Neural cell (in vitro differentiated cells): ENCODE measurements around the gene BUD31. TPM values are rescaled to one million over a fixed set of nuclear protein-coding genes. Genes with fewer than 3 reads are reported as not detected.

Source experiments
- H2AFZ ChIP-seq: fragments of 200-600, 300-800 bp; sonication (generic), shearing (Covaris generic); 2 replicates; pipeline ENCODE4 v1.6.0; 2014; ENCODE audit warnings: low read depth, mild to moderate bottlenecking, antibody characterized with exemption, low read length, moderate library complexity
- H3F3A ChIP-seq: fragments of 200-600 bp; shearing (Covaris generic); 2 replicates; pipeline ENCODE4 v1.6.1; 2016; ENCODE audit warnings: mild to moderate bottlenecking, moderate library complexity, mixed read lengths, antibody characterized with exemption, low read length; ENCODE audit not compliant: insufficient read depth, poor library complexity, severe bottlenecking
- H3K27ac ChIP-seq: fragments of 200-600, 300-800 bp; sonication (generic), shearing (Covaris generic); 2 replicates; pipeline ENCODE4 v1.5.1; 2014; ENCODE audit warnings: mild to moderate bottlenecking, low read length, moderate library complexity
- H3K27me3 ChIP-seq: fragments of 300-800, 200-600 bp; sonication (generic), shearing (Covaris generic); 2 replicates; pipeline ENCODE4 v1.6.0; 2014; ENCODE audit warnings: mild to moderate bottlenecking, low read depth, low read length, moderate library complexity; ENCODE audit not compliant: insufficient read depth
- H3K36me3 ChIP-seq: fragments of 300-800, 200-600 bp; sonication (generic), shearing (Covaris generic); 2 replicates; pipeline ENCODE4 v1.5.1; 2014; ENCODE audit warnings: mild to moderate bottlenecking, antibody characterized with exemption, low read length, moderate library complexity; ENCODE audit not compliant: insufficient read depth
- H3K4me2 ChIP-seq: fragments of 300-800, 200-600 bp; sonication (generic), shearing (Covaris generic); 2 replicates; pipeline ENCODE4 v1.6.0; 2014; ENCODE audit warnings: mild to moderate bottlenecking, low read length
- H3K4me3 ChIP-seq: fragments of 300-800, 200-600 bp; sonication (generic), shearing (Covaris generic); 2 replicates; pipeline ENCODE4 v1.5.1; 2014; ENCODE audit warnings: mild to moderate bottlenecking, low read length, moderate library complexity
- H3K79me2 ChIP-seq: fragments of 200-600 bp; shearing (Covaris generic); replicated peaks from 2 replicates; pipeline ENCODE4 v1.6.0; 2014; ENCODE audit warnings: mild to moderate bottlenecking, low read length, moderate library complexity; ENCODE audit not compliant: insufficient read depth
- H3K9ac ChIP-seq: fragments of 300-800, 200-600 bp; sonication (generic), shearing (Covaris generic); 2 replicates; pipeline ENCODE4 v1.6.1; 2016; ENCODE audit warnings: mild to moderate bottlenecking, low read length, mixed read lengths
- H3K9me2 ChIP-seq: fragments of 200-600 bp; shearing (Covaris generic); 2 replicates; pipeline ENCODE4 v1.6.1; 2016; ENCODE audit warnings: mild to moderate bottlenecking, low read length, mixed read lengths; ENCODE audit not compliant: insufficient read depth
- H3K9me3 ChIP-seq: fragments of 200-600, 300-800 bp; sonication (generic), shearing (Covaris generic); 2 replicates; pipeline ENCODE4 v1.6.1; 2016; ENCODE audit warnings: mild to moderate bottlenecking, mixed run types, low read length, moderate library complexity, mixed read lengths
- H4K20me1 ChIP-seq: fragments of 200-600 bp; shearing (Covaris generic); 2 replicates; pipeline ENCODE4 v1.6.1; 2016; ENCODE audit warnings: mild to moderate bottlenecking, mixed run types; ENCODE audit not compliant: insufficient read depth
- EZH2 ChIP-seq: fragments of 200-600, 300-800 bp; shearing (Covaris generic), sonication (generic); IDR thresholded peaks from 2 replicates; pipeline ENCODE4 v1.6.1; 2014; ENCODE audit warnings: antibody characterized with exemption, low read length, borderline replicate concordance, mild to moderate bottlenecking; ENCODE audit not compliant: insufficient read depth, poor library complexity, severe bottlenecking
- MXI1 ChIP-seq: fragments of 450-650 bp; conservative IDR thresholded peaks from 2 replicates; pipeline ENCODE4 v1.6.1; 2014; ENCODE audit warnings: antibody characterized with exemption, mild to moderate bottlenecking; ENCODE audit not compliant: poor library complexity, severe bottlenecking
- POLR2AphosphoS5 ChIP-seq: IDR thresholded peaks from 2 replicates; pipeline ENCODE4 v1.6.1; 2012
- RAD21 ChIP-seq: fragments of 450-650 bp; conservative IDR thresholded peaks from 2 replicates; pipeline ENCODE4 v1.6.1; 2014; ENCODE audit warnings: antibody characterized with exemption, mild to moderate bottlenecking, moderate library complexity
- SMC3 ChIP-seq: fragments of 450-650 bp; conservative IDR thresholded peaks from 2 replicates; pipeline ENCODE4 v1.6.1; 2014; ENCODE audit warnings: antibody characterized with exemption, mild to moderate bottlenecking, moderate library complexity; ENCODE audit not compliant: poor library complexity
- TAF1 ChIP-seq: IDR thresholded peaks from 2 replicates; pipeline ENCODE4 v1.6.1; 2012; ENCODE audit warnings: low read depth
- polyA plus RNA-seq: library from polyadenylated mRNA; depleted of rRNA; stranded (reverse); fragments of >200 nt; gene quantifications from 2 replicates; pipeline ENCODE4 v1.2.3, GENCODE V29; 2014
- TF ChIP-seq, protein P1 (sequence below): fragments of 450-650 bp; IDR thresholded peaks from 2 replicates; pipeline ENCODE4 v1.5.1; 2014; ENCODE audit warnings: antibody characterized with exemption, mild to moderate bottlenecking, moderate library complexity; ENCODE audit not compliant: poor library complexity, severe bottlenecking
- TF ChIP-seq, protein P2 (sequence below): IDR thresholded peaks from 2 replicates; pipeline ENCODE4 v1.6.1; 2012; ENCODE audit warnings: borderline replicate concordance

BUD31 gene
- polyA plus RNA-seq, 1 donor from 2014 or later, result 251 TPM

DNA sequence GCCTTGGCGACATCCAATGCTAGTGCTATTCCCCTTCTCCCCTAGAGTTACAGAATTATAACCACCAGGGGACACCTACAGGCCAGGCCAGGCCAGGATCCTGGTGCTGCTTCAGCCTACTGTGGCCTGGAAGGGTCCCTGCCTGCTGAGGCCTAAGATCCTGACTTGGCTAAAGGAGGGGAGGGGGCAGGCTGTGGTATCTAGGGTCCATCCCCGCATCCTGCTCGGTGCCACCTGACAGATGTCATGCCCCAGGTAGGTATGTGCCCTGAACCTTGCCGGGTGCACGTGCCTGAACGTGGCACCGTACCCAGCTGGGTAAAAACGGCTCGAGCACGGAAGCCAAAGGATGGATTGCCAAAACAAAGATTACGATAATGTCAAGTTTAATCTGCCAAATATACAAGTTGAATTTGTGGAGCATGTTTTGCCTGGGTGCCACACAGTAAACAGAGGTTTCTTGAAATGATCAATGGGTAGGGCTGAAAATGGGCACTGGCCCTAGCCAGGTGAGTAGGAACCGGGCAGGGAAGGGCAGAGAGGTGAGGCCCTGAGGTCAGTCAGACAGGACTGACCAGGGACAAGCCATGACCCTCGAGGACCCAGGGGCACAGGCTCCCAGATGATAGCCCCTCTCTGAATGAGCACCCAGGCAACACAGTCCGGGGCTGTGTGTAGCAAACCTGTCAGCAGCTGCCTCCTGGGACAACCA lies 13.0 kb upstream of the BUD31 start:
- H3K27ac ChIP-seq, result no peak overlapping the region
- H4K20me1 ChIP-seq, result no peaks in the 10 kb centered on the region

DNA sequence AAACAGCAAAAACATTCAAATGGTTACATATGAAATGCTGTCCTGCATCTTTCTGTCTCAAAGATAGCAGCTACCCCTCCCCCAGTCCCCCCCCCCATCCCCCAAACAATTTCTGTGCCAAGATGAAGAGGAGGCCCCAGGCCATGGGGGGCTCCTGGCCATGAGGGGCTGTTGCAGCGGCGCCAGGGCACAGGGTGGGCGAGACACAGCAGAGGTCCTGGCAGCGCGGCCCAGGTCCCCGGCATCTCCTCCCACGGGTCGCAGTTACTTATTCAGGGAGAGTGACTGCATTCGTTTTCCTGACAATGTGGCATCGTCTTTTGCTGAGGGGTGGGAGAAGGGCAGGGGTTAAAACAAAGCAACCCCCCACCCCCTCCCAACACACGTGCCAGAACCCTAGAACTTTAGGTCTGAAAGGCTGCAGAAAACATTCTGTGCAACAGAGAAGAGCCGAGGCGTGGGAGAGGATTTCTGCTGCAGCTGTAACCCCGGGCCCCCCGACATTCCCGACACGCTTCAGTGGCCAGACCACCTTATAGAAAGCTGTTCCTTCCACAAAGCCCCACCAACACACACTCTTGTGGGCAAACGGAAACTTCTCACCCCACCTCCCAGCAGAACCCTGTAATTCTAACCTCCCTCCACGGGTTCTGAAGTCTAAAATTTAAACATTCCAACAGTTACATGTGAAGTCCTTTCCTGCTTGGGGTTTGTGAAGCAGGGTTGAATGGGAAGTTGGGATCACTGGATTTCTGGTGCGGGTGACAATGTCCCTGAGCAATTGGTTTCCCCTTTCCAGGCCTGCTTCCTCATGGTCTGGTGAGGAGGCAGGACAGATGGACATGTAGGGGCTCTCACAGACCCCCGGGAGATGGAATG lies 12.1 kb upstream of the BUD31 start:
- no peak overlapping the region for H3K9ac ChIP-seq
- TF ChIP-seq POLR2AphosphoS5 (no peak), MXI1 (no peak), RAD21 (no peak), EZH2 (no peak), SMC3 (no peak), TAF1 (no peak)
- TF ChIP-seq, protein P1, sequence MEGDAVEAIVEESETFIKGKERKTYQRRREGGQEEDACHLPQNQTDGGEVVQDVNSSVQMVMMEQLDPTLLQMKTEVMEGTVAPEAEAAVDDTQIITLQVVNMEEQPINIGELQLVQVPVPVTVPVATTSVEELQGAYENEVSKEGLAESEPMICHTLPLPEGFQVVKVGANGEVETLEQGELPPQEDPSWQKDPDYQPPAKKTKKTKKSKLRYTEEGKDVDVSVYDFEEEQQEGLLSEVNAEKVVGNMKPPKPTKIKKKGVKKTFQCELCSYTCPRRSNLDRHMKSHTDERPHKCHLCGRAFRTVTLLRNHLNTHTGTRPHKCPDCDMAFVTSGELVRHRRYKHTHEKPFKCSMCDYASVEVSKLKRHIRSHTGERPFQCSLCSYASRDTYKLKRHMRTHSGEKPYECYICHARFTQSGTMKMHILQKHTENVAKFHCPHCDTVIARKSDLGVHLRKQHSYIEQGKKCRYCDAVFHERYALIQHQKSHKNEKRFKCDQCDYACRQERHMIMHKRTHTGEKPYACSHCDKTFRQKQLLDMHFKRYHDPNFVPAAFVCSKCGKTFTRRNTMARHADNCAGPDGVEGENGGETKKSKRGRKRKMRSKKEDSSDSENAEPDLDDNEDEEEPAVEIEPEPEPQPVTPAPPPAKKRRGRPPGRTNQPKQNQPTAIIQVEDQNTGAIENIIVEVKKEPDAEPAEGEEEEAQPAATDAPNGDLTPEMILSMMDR, result no peak
- TF ChIP-seq, protein P2, sequence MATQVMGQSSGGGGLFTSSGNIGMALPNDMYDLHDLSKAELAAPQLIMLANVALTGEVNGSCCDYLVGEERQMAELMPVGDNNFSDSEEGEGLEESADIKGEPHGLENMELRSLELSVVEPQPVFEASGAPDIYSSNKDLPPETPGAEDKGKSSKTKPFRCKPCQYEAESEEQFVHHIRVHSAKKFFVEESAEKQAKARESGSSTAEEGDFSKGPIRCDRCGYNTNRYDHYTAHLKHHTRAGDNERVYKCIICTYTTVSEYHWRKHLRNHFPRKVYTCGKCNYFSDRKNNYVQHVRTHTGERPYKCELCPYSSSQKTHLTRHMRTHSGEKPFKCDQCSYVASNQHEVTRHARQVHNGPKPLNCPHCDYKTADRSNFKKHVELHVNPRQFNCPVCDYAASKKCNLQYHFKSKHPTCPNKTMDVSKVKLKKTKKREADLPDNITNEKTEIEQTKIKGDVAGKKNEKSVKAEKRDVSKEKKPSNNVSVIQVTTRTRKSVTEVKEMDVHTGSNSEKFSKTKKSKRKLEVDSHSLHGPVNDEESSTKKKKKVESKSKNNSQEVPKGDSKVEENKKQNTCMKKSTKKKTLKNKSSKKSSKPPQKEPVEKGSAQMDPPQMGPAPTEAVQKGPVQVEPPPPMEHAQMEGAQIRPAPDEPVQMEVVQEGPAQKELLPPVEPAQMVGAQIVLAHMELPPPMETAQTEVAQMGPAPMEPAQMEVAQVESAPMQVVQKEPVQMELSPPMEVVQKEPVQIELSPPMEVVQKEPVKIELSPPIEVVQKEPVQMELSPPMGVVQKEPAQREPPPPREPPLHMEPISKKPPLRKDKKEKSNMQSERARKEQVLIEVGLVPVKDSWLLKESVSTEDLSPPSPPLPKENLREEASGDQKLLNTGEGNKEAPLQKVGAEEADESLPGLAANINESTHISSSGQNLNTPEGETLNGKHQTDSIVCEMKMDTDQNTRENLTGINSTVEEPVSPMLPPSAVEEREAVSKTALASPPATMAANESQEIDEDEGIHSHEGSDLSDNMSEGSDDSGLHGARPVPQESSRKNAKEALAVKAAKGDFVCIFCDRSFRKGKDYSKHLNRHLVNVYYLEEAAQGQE, result no peak

More for the DNA sequence above, 13.0 kb upstream of the BUD31 start:
- H3F3A ChIP-seq, result no peaks in the 10 kb centered on the region
- no peak for TF ChIP-seq EZH2
- TF ChIP-seq, protein P1, result no peak
- TF ChIP-seq, protein P2, result no peak
- no peak for TF ChIP-seq RAD21
- TF ChIP-seq POLR2AphosphoS5, result no peak
- no peak for TF ChIP-seq MXI1
- no peak for TF ChIP-seq TAF1
- TF ChIP-seq SMC3, result no peak
- H3K9ac ChIP-seq, result no peak overlapping the region
- H2AFZ ChIP-seq, result no peak overlapping the region
- H3K36me3 ChIP-seq, result no peaks in the 10 kb centered on the region
- no peak overlapping the region for H3K4me3 ChIP-seq
- H3K27me3 ChIP-seq, result no peaks in the 10 kb centered on the region
- H3K9me3 ChIP-seq, result no peaks in the 10 kb centered on the region
- H3K4me2 ChIP-seq, result no peak overlapping the region
- no peaks in the 10 kb centered on the region for H3K79me2 ChIP-seq
- H3K9me2 ChIP-seq, result no peaks in the 10 kb centered on the region

More for the DNA sequence above, 12.1 kb upstream of the BUD31 start:
- H3K4me3 ChIP-seq, result no peak overlapping the region
- H2AFZ ChIP-seq, result no peak overlapping the region
- H3K9me3 ChIP-seq, result no peaks in the 10 kb centered on the region
- no peaks in the 10 kb centered on the region for H3F3A ChIP-seq
- H4K20me1 ChIP-seq, result no peaks in the 10 kb centered on the region
- no peaks in the 10 kb centered on the region for H3K79me2 ChIP-seq
- no peak overlapping the region for H3K4me2 ChIP-seq
- H3K36me3 ChIP-seq, result no peaks in the 10 kb centered on the region
- H3K27ac ChIP-seq, result no peak overlapping the region
- no peaks in the 10 kb centered on the region for H3K9me2 ChIP-seq
- no peaks in the 10 kb centered on the region for H3K27me3 ChIP-seq
